ENCODE measurements around the gene CYP4F11.
"Not testable (repeated sequence)": the region's sequence is repeated elsewhere in the genome, so short reads cannot be mapped to it uniquely, and the experiment has no call there.

Gene CYP4F11

GRCh38 chr19:15883329-15883728, 51.0 kb downstream of the CYP4F11 start:
- not testable (repeated sequence) for DNase-seq (ENCODE audit: low read depth, low spot score)

GRCh38 chr19:15874821-15875474, 59.4 kb downstream of the CYP4F11 start:
- no peak for DNase-seq (ENCODE audit: low read depth, low spot score)

GRCh38 chr19:15873771-15874170, 60.6 kb downstream of the CYP4F11 start:
- DNase-seq (ENCODE audit: low read depth, low spot score): not testable (repeated sequence)

GRCh38 chr19:15871570-15871969, 62.8 kb downstream of the CYP4F11 start:
- no peak for DNase-seq (ENCODE audit: low read depth, low spot score)

- DNase-seq (ENCODE audit: low read depth, low spot score): no peak
These were observed 64.5 kb downstream of the CYP4F11 start for GRCh38 chr19:15869873-15870272.

- DNase-seq (ENCODE audit: low read depth, low spot score): peak; percentile 27
These were observed 65.2 kb downstream of the CYP4F11 start for GRCh38 chr19:15869109-15869555.

GRCh38 chr19:15866636-15867035, 67.7 kb downstream of the CYP4F11 start:
- DNase-seq (ENCODE audit: low read depth, low spot score): no peak

- no peak for DNase-seq (ENCODE audit: low read depth, low spot score)
These were observed 69.5 kb downstream of the CYP4F11 start for GRCh38 chr19:15864824-15865223.

- DNase-seq (ENCODE audit: low read depth, low spot score): no peak
These were observed 71.1 kb downstream of the CYP4F11 start for GRCh38 chr19:15863272-15863671.

GRCh38 chr19:15862444-15862843, 71.9 kb downstream of the CYP4F11 start:
- DNase-seq (ENCODE audit: low read depth, low spot score): no peak

All from ELF-1 (cell line).